ENCODE results near the gene ZBTB16. TPM values are rescaled to one million over a fixed set of nuclear protein-coding genes. Genes with fewer than 3 reads are reported as not detected.

Gene ZBTB16
- total RNA-seq, 2 donors from 2014 or later = 2.0 to 13.7 TPM

- H3K9me3 ChIP-seq = no peaks in the 10 kb centered on the region
- no peak for DNase-seq
- H3K4me3 ChIP-seq = no peak overlapping the region
- H3K27me3 ChIP-seq = no peaks in the 10 kb centered on the region
- H3K9ac ChIP-seq (ENCODE audit: low read depth in 2 of 2, low read length in 2 of 2) = no peak overlapping the region
- H3K4me1 ChIP-seq = no peaks in the 10 kb centered on the region
- no peak for TF ChIP-seq CTCF (IDR thresholded peaks at IDR 0.05)
- intact Hi-C loops (cut with DNase I) = no loop called here
- H3K36me3 ChIP-seq = no peaks in the 10 kb centered on the region
- H3K27ac ChIP-seq = no peak overlapping the region
Measured at GRCh38 chr11:114151631-114152030, 92.1 kb downstream of the ZBTB16 start.

DNA sequence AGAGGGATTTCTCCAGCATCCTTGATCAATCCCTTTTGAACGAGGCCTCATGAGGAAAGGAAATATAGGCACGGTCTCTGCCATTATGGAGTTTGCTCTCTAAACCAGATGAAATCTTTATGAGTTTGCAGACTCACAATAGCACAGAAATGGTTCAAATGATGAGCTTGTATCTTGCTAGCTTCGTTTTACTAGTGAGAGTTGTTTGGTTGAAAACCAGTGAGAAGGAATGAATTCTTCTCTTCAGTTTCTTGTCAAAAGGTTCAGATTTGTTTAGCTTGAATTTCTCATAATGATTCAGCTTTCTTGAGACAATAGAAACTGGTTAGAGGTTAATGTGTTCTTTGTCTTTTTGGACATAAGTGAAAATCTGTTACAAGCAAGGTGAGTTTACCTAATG lies 92.7 kb downstream of the ZBTB16 start:
- H3K27ac ChIP-seq = no peak overlapping the region
- no peaks in the 10 kb centered on the region for H3K9me3 ChIP-seq
- no peaks in the 10 kb centered on the region for H3K27me3 ChIP-seq
- H3K36me3 ChIP-seq = no peaks in the 10 kb centered on the region
- intact Hi-C loops (cut with DNase I) = no loop called here
- H3K4me3 ChIP-seq = no peak overlapping the region
- no peaks in the 10 kb centered on the region for H3K4me1 ChIP-seq
- TF ChIP-seq CTCF (IDR thresholded peaks at IDR 0.05) = no peak
- no peak for DNase-seq
- no peak overlapping the region for H3K9ac ChIP-seq (ENCODE audit: low read depth in 2 of 2, low read length in 2 of 2)

DNA sequence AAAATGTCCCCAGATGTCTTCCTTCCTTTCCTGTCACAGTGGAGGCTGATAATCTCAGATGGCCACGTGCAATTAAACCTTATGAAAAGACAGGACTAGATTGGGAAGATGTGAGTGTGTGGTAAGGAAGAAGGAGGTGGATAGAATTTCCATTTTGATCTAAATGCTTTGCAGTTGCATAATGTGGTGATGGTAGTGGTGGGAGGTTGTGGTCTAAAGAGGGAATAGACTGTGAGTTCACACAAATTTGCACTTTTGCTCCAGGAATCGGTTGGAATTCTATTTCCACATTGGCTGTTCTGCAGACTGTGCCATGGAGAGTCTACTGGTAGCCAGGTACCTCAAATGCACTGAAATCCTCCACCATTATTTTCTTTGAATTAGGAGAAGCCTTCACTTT lies 93.3 kb downstream of the ZBTB16 start:
- no peaks in the 10 kb centered on the region for H3K36me3 ChIP-seq
- H3K9ac ChIP-seq (ENCODE audit: low read depth in 2 of 2, low read length in 2 of 2) = no peak overlapping the region
- H3K4me3 ChIP-seq = no peak overlapping the region
- no peak overlapping the region for H3K27ac ChIP-seq
- no peaks in the 10 kb centered on the region for H3K4me1 ChIP-seq
- no peaks in the 10 kb centered on the region for H3K27me3 ChIP-seq
- H3K9me3 ChIP-seq = no peaks in the 10 kb centered on the region
- TF ChIP-seq CTCF (IDR thresholded peaks at IDR 0.05) = no peak
- intact Hi-C loops (cut with DNase I) = no loop called here
- DNase-seq = no peak

GRCh38 chr11:114153224-114153623 lies 93.7 kb downstream of the ZBTB16 start:
- no peak for DNase-seq
- intact Hi-C loops (cut with DNase I) = no loop called here
- Histone ChIP-seq H3K9me3 (no peaks in the 10 kb centered on the region), H3K4me3 (no peak overlapping the region), H3K27ac (no peak overlapping the region), H3K27me3 (no peaks in the 10 kb centered on the region), H3K36me3 (no peaks in the 10 kb centered on the region), H3K9ac (ENCODE audit: low read depth in 2 of 2, low read length in 2 of 2) (no peak overlapping the region), H3K4me1 (no peaks in the 10 kb centered on the region)
- TF ChIP-seq CTCF (IDR thresholded peaks at IDR 0.05) = no peak

- intact Hi-C loops (cut with DNase I) = no loop called here
- no peak overlapping the region for H3K27ac ChIP-seq
- H3K9ac ChIP-seq (ENCODE audit: low read depth in 2 of 2, low read length in 2 of 2) = no peak overlapping the region
- no peak overlapping the region for H3K4me3 ChIP-seq
- no peak for DNase-seq
- H3K9me3 ChIP-seq = no peaks in the 10 kb centered on the region
- no peaks in the 10 kb centered on the region for H3K36me3 ChIP-seq
- peaks cover 8% of the 10 kb centered on the region for H3K4me1 ChIP-seq
- TF ChIP-seq CTCF (IDR thresholded peaks at IDR 0.05) = no peak
- no peaks in the 10 kb centered on the region for H3K27me3 ChIP-seq
Measured at GRCh38 chr11:114154271-114155047, 94.9 kb downstream of the ZBTB16 start.
